HG02981 (cell line): ENCODE results near the gene MYPOP.
A peak's percentile ranks its signal among the peaks of the same experiment; 100 is the strongest.

Experiments used
- ATAC-seq: cut with Tn5 transposase; IDR thresholded peaks from one replicate; pipeline ENCODE4 v1.9.1; 2021; ENCODE audit warnings: mild to moderate bottlenecking, moderate library complexity; ENCODE audit not compliant: unreplicated experiment

The MYPOP gene, protein sequence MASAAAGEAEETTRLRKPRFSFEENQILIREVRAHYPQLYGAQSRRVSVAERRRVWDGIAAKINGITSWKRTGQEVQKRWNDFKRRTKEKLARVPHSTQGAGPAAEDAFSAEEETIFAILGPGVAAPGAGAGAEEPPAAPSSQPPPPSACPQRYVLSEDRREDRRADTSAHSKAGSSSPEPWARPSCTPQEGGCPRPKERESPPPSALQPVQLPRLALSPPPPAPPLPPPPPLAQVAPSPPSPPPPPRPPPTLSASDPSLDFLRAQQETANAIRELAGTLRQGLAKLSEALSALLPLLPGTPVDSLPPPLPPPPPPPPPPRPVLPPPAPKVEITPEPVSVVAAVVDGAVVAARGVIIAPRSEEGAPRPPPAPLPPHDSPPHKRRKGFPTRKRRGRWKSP

DNA sequence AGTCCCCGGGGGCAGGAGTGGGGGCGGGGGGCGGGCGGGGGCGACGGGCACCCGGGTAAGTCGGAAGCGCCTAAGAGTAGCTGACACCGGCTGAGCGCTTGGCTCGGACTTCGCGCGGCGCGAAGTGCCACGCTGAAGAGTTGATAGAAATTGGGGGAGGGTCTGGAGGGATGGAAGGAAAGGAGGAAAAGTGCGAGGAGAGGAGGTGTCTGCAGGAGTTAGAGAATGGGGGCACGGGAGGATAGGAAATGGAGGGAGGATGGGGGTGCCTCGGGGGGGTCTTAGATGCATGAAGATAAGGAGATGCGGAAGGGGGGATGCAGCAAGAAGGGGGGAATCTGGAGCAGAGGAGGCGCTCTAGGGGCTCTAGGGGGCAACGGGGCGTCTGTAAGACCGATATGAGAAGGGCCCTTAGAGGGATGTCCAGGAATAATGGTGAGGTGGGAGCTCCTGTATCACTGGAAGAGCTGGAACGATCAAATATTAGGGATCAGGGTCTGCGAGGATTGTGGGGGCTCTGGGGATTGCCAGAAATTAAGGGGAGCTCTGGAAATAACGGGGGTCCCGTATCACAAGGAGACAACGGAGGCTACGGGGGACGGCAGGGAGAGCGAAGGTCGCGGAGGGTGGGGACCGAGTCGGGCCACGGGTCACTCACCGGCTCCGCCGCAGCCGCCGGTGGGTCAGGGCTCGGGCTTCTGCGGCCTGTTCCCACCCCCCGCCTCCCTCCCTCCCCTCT is at the start of gene MYPOP:
Gene MYPOP (minus strand): TSS at position 702 of the 739 bp plus-strand sequence. CDS start 840 bp downstream, outside the sequence.
- ATAC-seq: no peak

DNA sequence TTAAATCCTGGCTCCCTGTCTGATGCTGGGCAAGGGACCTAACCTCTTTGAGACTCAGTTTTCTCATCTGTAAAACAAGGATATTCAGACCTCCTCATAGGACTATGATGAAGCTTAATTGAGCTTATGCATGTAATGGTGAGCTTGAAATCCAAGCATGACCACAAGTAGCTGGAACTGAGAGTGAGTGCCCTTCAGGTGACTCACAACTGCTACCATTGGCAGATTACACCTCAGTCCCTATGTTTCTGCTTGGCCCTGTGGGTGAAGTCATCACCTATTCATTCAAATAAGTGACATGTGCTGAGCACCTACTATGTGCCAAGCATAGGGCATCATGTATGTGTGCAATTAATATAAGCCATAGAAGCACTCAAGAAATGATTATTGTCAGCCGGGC is 45.5 kb upstream of the MYPOP start:
- ATAC-seq: no peak

DNA sequence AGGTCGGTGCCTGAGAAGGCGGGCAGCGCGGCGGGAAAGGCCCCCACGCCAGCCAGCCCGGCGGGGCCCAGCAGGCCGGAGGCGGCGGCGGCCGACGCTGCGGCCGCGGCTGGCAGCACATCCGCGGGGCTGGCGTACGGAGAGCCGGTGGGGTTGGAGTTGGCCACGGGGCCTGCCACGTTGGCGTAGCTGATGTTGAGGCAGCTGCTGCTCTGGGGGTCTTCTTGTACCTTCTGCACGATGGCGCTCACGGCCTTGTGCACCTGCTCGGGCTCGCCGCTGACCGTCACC is 38.0 kb upstream of the MYPOP start:
- ATAC-seq: no peak

DNA sequence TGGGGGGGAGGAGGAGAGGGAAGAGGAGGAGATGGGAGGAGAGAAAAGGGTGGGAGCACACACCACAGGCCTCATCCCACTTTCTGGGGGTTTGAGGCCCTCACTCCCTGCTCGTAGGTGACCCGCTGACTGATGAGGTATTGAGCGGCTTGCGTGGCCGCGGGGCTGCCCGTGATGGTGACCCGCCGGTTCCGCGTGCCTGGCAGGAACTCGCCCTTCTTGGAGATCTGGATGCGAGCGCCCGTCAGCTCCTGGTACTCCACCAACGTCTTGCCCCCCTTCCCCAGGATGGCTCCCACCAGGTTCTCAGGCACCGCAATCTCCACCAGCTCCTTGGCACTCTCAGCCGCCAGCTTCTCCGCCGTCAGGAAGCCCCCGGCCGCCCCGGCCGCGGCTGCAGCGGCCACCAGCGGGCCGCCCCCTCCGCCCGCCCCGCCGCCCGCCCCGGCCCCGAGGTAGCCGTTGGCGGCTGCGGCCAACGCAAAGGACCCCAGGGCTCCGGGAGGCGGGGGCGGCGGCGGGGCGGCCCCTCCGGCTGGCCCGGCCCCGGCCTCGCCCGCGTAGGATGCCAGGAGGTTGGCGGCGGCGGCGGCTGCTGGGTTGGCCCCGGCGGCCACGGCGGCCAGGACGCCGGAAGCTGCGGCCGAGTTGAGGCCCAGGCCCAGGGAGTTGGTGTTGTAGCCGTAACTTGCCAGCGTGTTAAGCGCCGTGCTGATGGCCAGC is 37.5 kb upstream of the MYPOP start:
- no peak for ATAC-seq

DNA sequence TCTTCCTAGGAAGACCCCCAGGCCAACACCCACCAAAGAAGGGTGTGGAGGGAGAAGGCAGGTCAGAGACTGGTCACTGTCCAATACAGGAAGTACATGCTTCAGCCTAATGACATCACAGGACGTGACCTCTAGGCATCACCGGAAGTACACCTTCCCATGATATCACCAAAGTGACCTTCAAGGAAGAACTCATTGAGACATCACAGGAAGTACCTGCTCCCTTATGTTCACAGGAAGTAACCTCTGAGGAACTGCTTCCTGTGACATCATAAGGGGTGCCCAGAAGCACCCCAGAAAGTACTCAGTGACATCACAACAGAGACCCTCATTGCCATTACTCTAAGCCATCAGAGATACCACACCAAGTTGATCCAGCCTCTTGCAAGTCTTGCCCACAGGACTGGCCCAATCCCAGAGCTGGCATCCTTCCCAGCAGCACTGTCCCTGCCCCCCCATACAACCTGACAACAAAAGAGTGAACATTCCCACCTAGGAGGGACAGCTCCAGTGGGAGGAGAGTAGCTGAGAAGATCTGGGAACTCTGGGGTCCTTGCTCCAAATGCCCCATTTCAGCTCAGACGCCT is 36.4 kb upstream of the MYPOP start:
- ATAC-seq: no peak

DNA sequence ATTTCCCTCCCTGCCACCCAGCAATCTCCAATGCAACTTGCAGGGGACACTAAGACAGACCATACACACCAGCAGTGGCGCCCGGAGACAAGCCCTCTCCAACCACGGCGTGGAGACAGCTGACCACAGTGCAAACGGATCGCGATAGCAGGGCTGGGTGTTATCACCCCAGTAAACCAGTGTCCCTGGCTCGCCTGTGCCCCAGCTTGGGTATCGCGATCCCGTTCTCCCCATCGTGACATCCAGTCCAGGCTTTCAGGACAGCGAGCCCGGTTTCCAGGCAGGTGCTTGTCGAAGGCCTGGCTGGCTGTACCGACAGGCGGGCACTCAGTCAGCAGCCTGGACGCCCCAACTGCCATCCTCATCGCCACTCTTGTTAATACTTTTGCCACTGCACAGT is 32.9 kb upstream of the MYPOP start:
- ATAC-seq: no peak

DNA sequence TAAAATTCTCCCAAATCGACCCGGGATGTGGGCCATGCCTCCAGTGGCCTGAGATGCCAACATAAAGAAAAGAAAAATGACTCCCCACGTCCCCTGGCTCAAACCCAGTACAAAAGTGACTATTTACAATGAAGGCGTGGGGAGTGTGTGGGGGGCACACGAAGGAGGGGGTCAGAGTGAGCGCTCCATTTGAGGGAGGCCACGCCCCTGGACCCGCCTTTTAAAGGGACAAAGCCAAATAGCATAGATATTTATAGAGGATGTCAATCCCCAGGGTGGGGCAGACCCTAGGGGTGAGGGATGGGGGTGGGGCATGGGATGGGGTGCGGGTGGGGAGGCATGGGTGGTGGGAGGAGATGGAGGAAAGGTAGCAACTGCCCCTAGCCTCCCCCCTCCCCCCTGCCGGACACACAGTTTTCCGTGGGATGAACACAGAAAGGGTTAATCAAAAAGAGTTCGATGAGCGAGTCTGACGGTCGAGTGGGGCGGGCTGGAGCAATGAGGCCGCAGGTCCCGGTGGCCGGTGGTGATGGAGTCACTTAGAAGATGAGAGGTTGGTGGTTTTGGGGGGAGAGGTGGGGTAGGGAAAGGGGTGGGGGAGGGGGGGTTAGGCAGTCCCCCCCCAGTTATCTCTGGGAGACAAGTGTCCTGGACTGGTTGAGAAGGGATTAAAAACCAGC is 32.3 kb upstream of the MYPOP start:
- no peak for ATAC-seq

DNA sequence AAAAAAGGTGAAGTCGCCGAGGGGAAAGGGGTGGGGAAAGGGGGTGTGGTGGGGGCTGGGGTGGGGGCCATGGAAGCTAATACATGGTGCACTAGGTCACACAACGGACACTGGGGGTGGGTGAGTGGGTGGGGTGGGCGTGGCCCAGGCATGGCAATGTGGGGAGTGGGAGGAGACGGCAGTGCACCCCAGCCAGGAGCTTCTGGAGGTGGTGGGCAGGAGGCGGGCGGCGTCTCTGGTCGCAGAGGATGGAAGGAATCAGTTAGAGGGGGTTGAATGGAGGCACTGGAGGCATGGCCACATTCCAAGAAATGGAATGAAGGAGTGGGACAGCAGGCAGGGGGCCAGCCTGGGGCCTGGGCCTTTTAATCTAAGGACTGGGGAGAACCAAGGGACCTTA is 31.3 kb upstream of the MYPOP start:
- no peak for ATAC-seq

DNA sequence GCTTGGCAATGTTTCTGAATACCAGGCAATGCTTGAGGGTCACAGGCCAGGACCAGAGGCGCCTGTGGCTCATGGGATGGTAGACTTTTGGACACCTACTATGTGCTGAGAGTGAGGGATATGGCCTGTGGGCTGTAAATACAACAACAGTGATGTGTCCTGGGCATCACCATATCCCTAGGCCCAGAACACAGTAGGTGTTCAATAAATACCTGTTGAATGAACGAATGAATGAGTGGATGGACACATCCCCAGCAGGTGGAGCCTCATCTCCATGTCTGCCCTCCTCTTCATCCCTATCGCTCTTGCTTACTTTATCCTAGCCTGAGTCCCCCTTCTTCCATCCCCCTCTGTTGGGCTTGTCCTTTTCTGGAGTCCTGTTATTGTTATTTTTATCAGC is 28.6 kb upstream of the MYPOP start:
- no peak for ATAC-seq

DNA sequence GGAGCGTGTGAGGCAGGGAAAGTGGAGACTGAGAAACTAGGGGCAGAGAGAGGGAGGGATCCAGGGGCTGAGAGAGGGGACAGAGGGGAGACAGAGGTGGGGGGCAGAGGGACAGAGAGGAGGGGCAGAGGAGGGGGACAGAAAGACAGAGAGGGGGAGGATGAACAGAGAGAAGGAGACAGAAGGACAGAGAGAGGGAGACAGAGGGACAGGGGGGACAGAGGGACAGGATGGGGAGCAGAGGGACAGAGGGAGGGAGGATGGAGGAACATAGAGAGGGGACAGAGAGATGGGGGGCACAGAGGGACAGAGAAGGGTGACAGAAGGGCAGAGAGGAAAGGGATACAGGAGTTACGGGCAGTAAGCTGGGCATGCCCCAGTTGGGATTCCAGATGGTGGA is 26.8 kb upstream of the MYPOP start:
- no peak for ATAC-seq

DNA sequence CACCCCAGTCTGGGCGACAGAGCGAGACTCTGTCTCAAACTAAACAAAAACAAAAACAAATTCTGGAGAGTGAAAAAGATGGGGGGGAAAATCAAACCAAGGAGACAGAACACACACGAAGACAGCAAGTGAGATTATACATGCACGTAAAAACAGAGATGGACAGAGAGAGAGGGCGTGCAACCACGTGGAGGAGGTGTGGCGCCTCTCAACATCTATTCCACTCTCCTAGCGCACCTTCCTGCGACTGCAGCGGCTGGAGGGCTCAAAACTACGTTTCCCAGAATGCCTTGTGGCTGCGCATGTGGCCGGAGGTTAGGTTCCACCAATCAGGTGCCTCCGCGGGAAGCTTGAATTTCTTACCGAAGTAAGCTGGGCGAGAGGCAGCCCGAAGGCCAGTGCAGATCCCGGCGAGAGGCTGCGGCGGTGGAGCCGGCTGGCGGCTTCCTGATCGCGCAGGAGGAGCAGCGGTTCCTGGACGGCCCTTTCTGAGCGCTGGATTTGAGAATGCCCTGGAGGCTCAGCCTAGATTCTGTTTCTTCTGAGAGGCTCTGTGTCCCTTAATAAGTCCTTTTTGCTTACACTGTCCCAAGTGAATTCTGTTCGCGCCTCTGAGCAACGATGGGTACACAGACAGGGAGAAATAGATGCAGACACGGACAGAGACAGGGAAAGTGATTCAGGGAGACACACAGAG is 25.3 kb upstream of the MYPOP start:
- peak; percentile 59 for ATAC-seq

DNA sequence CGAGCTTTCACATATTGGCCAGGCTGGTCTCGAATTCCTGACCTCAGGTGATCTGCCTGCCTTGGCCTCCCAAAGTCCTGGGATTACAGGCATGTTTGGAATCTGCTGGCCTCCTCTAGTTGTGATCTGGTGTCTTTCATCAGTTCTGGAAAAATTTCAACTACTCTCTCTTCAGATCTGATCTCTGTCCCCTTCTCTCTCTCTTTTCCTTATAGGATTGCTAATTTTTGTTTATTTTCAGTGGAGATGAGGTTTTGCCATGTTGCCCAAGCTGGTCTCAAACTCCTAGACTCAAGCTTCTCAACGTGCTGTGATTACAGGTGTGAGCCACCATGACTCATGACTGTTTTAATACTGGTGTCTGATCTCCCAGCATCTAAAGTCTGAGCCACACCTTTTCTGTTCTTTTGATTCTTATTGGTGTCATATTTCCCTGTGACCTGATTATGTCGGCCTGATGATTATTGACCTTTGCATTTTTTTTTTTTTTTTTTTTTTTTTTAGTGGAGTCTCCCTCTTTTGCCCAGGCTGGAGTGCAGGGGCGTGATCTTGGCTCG is 22.6 kb upstream of the MYPOP start:
- no peak for ATAC-seq

DNA sequence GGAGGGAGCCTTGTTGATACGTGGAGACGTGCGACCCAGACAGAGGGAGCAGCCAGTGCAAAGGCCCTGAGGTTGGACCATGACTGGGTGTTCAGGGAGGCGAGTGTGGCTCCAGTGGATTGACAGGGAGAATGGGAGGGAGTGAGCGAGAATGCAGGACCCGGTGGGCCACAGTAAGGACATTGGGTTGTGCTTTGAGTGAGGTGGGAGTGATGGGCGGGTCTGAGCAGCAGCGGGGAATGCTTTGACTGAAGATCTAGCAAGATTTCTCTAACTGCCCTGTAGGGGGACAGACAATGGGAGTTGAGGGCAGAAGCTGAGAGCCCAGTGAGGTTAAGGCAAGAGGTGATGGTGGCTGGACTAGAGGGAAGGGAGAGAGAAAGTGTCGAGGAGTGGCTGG is 19.9 kb upstream of the MYPOP start:
- no peak for ATAC-seq

DNA sequence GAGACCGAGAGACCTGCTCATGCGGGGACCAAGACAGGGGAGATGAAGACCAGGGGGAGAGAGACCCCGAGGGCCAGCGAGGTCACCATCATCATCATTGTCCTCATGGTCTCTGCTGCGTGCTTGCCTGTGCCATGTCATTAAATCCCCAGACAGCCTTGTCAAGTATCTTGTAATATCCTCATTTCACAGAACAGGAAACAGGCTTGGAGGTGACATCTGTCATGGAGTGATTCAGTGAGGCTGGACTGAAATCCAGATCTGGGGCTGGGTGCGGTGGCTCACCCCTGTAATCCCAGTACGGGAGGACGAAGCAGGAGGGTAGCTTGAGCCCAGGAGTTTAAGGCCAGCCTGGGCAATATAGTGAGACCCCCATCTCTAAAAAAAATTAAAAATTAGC is 18.0 kb upstream of the MYPOP start:
- ATAC-seq: no peak

DNA sequence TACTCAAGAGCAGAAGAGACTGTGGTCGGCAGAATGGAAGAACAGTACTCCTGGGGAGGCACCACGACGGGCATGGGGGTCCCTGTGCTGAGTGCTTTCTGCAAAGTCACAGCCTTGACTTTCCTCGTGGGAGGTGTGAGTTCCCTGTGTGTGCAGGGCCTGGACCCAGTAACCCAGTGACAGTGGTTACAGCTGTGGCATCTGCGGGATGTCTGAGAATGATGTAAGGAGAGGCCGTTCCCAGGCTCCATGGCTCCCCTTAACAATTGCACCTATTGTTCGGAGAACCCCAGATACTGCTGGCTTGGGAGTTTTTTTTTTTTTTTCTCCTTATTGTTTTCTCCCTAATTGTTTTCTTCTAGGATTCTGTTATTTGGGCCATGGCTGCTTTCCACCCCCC is 17.3 kb upstream of the MYPOP start:
- no peak for ATAC-seq

DNA sequence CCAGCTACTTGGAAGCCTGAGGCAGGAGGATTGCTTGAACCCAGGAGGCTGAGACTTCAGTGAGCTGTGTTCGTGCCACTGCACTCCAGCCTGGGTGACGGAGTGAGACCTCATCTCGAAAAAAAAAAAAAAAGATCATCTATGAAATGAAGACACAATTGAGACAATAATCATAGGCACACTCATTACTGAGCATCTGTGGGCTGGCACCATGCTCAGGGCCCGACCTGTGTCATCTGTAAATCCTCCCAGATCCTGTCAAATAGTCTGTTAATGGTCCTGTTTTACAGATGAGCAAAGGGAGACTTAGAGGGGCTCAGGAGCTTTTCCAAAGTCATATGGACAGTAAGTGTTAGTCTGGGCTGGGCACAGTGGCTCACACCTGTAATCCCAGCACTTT is 16.3 kb upstream of the MYPOP start:
- ATAC-seq: no peak

DNA sequence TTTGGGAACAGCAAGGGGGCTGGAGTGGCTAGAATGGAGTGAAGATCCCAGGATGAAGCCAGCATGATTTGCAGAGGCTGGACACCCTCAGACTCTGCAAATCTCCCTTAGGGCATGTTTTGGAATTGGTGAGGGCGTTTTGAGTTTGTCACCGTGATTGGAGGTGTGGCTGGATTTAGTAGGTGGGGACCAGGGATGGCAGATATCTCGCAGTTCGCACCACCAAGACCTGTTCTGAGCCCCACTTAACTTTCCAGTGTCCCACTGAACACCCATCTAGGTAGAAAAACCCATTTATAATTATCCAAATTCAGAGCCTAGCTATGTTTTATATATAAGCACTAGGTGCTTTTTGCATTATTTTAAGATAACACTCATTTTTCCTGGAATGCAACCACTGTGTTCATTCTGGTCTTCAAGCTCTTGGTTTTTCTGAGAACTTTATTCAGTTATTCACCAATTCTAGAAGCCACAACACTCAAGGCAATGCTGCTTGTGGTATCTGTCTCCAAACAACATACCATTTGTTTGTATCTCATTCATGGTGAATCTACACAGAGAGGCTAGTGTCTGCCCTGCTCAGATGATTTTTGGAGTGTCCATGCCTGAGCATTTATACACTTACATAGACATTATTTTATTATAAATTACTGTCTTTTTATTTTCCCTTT is 15.1 kb upstream of the MYPOP start:
- no peak for ATAC-seq

DNA sequence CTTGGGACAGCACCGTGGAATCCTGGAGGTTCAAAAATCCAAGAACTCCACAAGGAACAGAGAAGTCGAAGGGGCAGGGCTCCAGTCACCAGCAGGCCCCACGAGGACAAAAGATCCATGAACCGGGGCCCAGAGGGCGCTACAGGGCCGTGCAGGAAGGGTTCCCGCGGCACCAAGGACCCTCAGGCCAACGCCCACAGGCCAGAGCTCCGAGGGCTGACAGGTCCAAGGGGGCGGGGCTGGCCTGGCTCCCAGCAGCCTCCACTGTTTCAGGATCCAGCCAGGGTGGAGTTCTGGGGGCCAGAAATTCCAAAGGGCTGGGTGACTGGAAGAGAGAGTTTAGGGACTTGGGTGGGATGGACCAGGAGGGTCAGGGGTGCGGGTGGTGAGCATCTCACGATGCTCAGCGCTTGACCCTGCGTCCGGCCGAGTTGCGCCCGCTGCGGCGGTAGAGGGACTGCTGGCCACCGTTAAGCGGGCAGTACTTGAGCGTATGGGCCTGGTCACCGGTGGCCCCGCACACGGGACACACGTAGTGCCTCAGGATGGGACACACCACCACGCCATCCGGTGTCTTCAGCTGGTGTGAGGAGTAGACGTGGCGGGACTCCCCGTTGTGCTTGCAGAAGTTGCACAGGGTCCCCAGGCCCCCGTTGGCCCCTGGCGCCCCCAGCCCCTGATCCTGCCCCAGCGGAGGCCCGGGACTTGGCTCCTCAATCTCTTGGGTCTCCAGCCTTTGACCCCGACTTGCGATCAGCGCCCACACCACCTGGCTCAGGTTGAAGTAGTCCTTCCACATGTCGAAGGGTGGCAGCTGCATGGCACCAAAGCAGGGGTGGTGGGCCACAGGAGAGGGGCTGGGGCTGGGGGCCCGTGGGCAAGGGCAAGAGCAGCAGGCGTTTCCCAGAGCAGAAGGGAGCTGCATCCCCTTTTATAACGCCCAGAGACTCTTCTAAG is 11.7 kb upstream of the MYPOP start, which contains the start of gene NANOS2:
Gene NANOS2 (minus strand): TSS at position 905 of the 957 bp plus-strand sequence. CDS start 85 bp downstream, at position 820.
- ATAC-seq: no peak
